Measurements from ENCODE around the gene BANF1. TPM values are rescaled to one million over a fixed set of nuclear protein-coding genes. Genes with fewer than 3 reads are reported as not detected.
"Not testable (repeated sequence)": the region's sequence is repeated elsewhere in the genome, so short reads cannot be mapped to it uniquely, and the experiment has no call there.

The BANF1 gene
- total and polyA plus RNA-seq, 4 donors: 17.7 to 315 (median 159) TPM

- no peak for TF ChIP-seq CTCF (IDR thresholded peaks at IDR 0.05; ENCODE audit: control extremely low read depth, extremely low read depth)
- H3K9ac ChIP-seq (ENCODE audit: insufficient read depth in 1 of 2, low read length in 2 of 2): no peak overlapping the region
- no peaks in the 10 kb centered on the region for H3K9me3 ChIP-seq (ENCODE audit: control insufficient read depth in 4 of 4, insufficient read depth in 3 of 4, low read length in 3 of 4)
- no peak overlapping the region for H3K27ac ChIP-seq (ENCODE audit: low read depth in 1 of 2, low read length in 1 of 2)
- ATAC-seq (ENCODE audit: insufficient read depth, low FRiP score) (no peak), DNase-seq (no peak)
- 73 to 93% methylated on average over 2 of the region's 2 CpGs for WGBS, 2 donors
- H3K36me3 ChIP-seq (ENCODE audit: control insufficient read depth in 4 of 4, insufficient read depth in 4 of 4, low read length in 4 of 4): peaks cover 0 to 18% (median 14%) of the 10 kb centered on the region in 4 donors
- H3K27me3 ChIP-seq (ENCODE audit: control insufficient read depth in 3 of 3, insufficient read depth in 3 of 3, low read length in 2 of 3): peaks cover 0 to 23% (median 19%) of the 10 kb centered on the region in 3 donors
- H3K4me1 ChIP-seq (ENCODE audit: control insufficient read depth in 5 of 5, insufficient read depth in 5 of 5, low read length in 5 of 5): peaks cover 0 to 10% (median 4%) of the 10 kb centered on the region in 5 donors
- H3K4me3 ChIP-seq: no peak overlapping the region
These were observed 5.8 kb downstream of the BANF1 start for GRCh38 chr11:66008095-66008467.

- Histone ChIP-seq H3K9ac (ENCODE audit: insufficient read depth in 1 of 2, low read length in 2 of 2) (no peak overlapping the region), H3K4me3 (no peak overlapping the region), H3K9me3 (ENCODE audit: control insufficient read depth in 4 of 4, insufficient read depth in 3 of 4, low read length in 3 of 4) (no peaks in the 10 kb centered on the region), H3K36me3 (ENCODE audit: control insufficient read depth in 4 of 4, insufficient read depth in 4 of 4, low read length in 4 of 4) (peaks cover 0 to 16% (median 13%) of the 10 kb centered on the region in 4 donors), H3K4me1 (ENCODE audit: control insufficient read depth in 5 of 5, insufficient read depth in 5 of 5, low read length in 5 of 5) (peaks cover 0 to 5% (median 0%) of the 10 kb centered on the region in 5 donors), H3K27me3 (ENCODE audit: control insufficient read depth in 3 of 3, insufficient read depth in 3 of 3, low read length in 2 of 3) (peaks cover 0 to 24% (median 20%) of the 10 kb centered on the region in 3 donors), H3K27ac (ENCODE audit: low read depth in 1 of 2, low read length in 1 of 2) (no peak overlapping the region)
- WGBS, 2 donors: 55% methylated on average over 10 of the region's 10 CpGs
- ATAC-seq (ENCODE audit: insufficient read depth, low FRiP score) (no peak), DNase-seq (no peak)
- no peak for TF ChIP-seq CTCF (IDR thresholded peaks at IDR 0.05; ENCODE audit: control extremely low read depth, extremely low read depth)
These were observed 6.3 kb downstream of the BANF1 start for GRCh38 chr11:66008468-66009101.

- DNase-seq; H3K27ac ChIP-seq (ENCODE audit: low read depth in 1 of 2, low read length in 1 of 2); H3K4me1 ChIP-seq (ENCODE audit: control insufficient read depth in 5 of 5, insufficient read depth in 5 of 5, low read length in 5 of 5); ATAC-seq (ENCODE audit: insufficient read depth, low FRiP score); H3K36me3 ChIP-seq (ENCODE audit: control insufficient read depth in 4 of 4, insufficient read depth in 4 of 4, low read length in 4 of 4); H3K9ac ChIP-seq (ENCODE audit: insufficient read depth in 1 of 2, low read length in 2 of 2); H3K9me3 ChIP-seq (ENCODE audit: control insufficient read depth in 4 of 4, insufficient read depth in 3 of 4, low read length in 3 of 4); H3K4me3 ChIP-seq: not testable (repeated sequence)
- 73 to 81% methylated on average over 4 of the region's 4 CpGs for WGBS, 2 donors
- H3K27me3 ChIP-seq (ENCODE audit: control insufficient read depth in 3 of 3, insufficient read depth in 3 of 3, low read length in 2 of 3): peaks cover 0 to 24% (median 20%) of the 10 kb centered on the region in 3 donors
These were observed 7.7 kb downstream of the BANF1 start for GRCh38 chr11:66010036-66010435.

GRCh38 chr11:66011239-66011784 lies 9.0 kb downstream of the BANF1 start:
- H3K36me3 ChIP-seq (ENCODE audit: control insufficient read depth in 4 of 4, insufficient read depth in 4 of 4, low read length in 4 of 4): no peaks in the 10 kb centered on the region
- 36 to 62% methylated on average over 13 to 14 of the region's 14 CpGs for WGBS, 2 donors
- peak overlapping the region in 1 of 2 donors; percentile 72 for H3K27ac ChIP-seq (ENCODE audit: low read depth in 1 of 2, low read length in 1 of 2)
- DNase-seq (peak; percentile 55 to 77 (median 75)), ATAC-seq (ENCODE audit: insufficient read depth, low FRiP score) (peak; percentile 56)
- peaks cover 0 to 9% (median 0%) of the 10 kb centered on the region in 5 donors for H3K4me1 ChIP-seq (ENCODE audit: control insufficient read depth in 5 of 5, insufficient read depth in 5 of 5, low read length in 5 of 5)
- no peak overlapping the region for H3K4me3 ChIP-seq
- TF ChIP-seq CTCF (IDR thresholded peaks at IDR 0.05; ENCODE audit: control extremely low read depth, extremely low read depth): no peak
- no peaks in the 10 kb centered on the region for H3K9me3 ChIP-seq (ENCODE audit: control insufficient read depth in 4 of 4, insufficient read depth in 3 of 4, low read length in 3 of 4)
- H3K27me3 ChIP-seq (ENCODE audit: control insufficient read depth in 3 of 3, insufficient read depth in 3 of 3, low read length in 2 of 3): peaks cover 0 to 24% (median 20%) of the 10 kb centered on the region in 3 donors
- no peak overlapping the region for H3K9ac ChIP-seq (ENCODE audit: insufficient read depth in 1 of 2, low read length in 2 of 2)

Data from lung (tissue), 12 donors.